Left ventricle myocardium inferior (tissue), 1 donor: ENCODE measurements around the gene CKS1B. TPM values are rescaled to one million over a fixed set of nuclear protein-coding genes. Genes with fewer than 3 reads are reported as not detected.

Experiments
- DNase-seq: peaks from one replicate; pipeline ENCODE4 v3.0.0-alpha.2; 2020
- H3K27ac ChIP-seq: fragments of 200-600 bp; replicated peaks from 2 replicates; pipeline ENCODE4 v1.8.0; 2021
- H3K27me3 ChIP-seq: fragments of 200-600 bp; 2 replicates; pipeline ENCODE4 v1.8.0; 2021; ENCODE audit warnings: low read depth
- H3K36me3 ChIP-seq: fragments of 200-600 bp; 2 replicates; pipeline ENCODE4 v1.8.0; 2021
- H3K4me1 ChIP-seq: fragments of 200-600 bp; 2 replicates; pipeline ENCODE4 v1.8.0; 2021
- H3K4me3 ChIP-seq: fragments of 200-600 bp; 2 replicates; pipeline ENCODE4 v1.8.0; 2021; ENCODE audit warnings: mild to moderate bottlenecking, moderate library complexity
- H3K9me3 ChIP-seq: fragments of 200-600 bp; replicated peaks from 2 replicates; pipeline ENCODE4 v1.8.0; 2021
- CTCF ChIP-seq: fragments of 200-600 bp; IDR thresholded peaks from 2 replicates; pipeline ENCODE4 v1.8.0; 2021; ENCODE audit warnings: antibody characterized with exemption, mild to moderate bottlenecking, borderline replicate concordance
- intact Hi-C: fragments of 100-400 bp; cut with micrococcal nuclease; formaldehyde crosslinking; loops from one replicate; pipeline ENCODE4 v1.11.0; 2022
- total RNA-seq: library from RNA; stranded (reverse); fragmentation: NEBNext Ultra II Directional; extraction: Animal tissue kit (Norgen Biotek cat#: 25700); gene quantifications from one replicate; pipeline ENCODE4 v1.2.1, GENCODE V29; 2021
- donor health status: DM: no; HTN: yes; CAD: no; lungs with severe emphysema.

CKS1B gene
- total RNA-seq, 1 donor from 2014 or later: 17.8 TPM

GRCh38 chr1:154955718-154956543 lies 18.6 kb upstream of the CKS1B start, which contains the start of gene PBXIP1:
Gene PBXIP1, minus strand, starts transcription at chr1:154956099. Its CDS starts 2,378 bp downstream, at chr1:154953721.
- peak within 1 kb of the TSS; percentile 75 for H3K4me3 ChIP-seq
- DNase-seq: peak; percentile 45
- peaks cover 69% of the 10 kb centered on the region for H3K4me1 ChIP-seq
- H3K36me3 ChIP-seq: peaks cover 22% of the 10 kb centered on the region
- peak within 1 kb of the TSS; percentile 88 for H3K27ac ChIP-seq
- no peaks in the 10 kb centered on the region for H3K9me3 ChIP-seq
- H3K27me3 ChIP-seq: no peaks in the 10 kb centered on the region
- intact Hi-C loops: no loop called here
- no peak for TF ChIP-seq CTCF

GRCh38 chr1:154956544-154956941 lies 17.9 kb upstream of the CKS1B start:
- Histone ChIP-seq H3K4me3 (peak overlapping the region; percentile 75), H3K27ac (peak overlapping the region; percentile 88), H3K4me1 (peaks cover 76% of the 10 kb centered on the region), H3K9me3 (no peaks in the 10 kb centered on the region), H3K27me3 (no peaks in the 10 kb centered on the region), H3K36me3 (peaks cover 16% of the 10 kb centered on the region)
- peak; percentile 56 for DNase-seq
- TF ChIP-seq CTCF: no peak
- intact Hi-C loops: no loop called here

GRCh38 chr1:154957091-154957657 lies 17.3 kb upstream of the CKS1B start:
- no peaks in the 10 kb centered on the region for H3K9me3 ChIP-seq
- no peak for TF ChIP-seq CTCF
- peaks cover 15% of the 10 kb centered on the region for H3K36me3 ChIP-seq
- peaks cover 77% of the 10 kb centered on the region for H3K4me1 ChIP-seq
- no peak for DNase-seq
- no peaks in the 10 kb centered on the region for H3K27me3 ChIP-seq
- intact Hi-C loops: no loop called here
- no peak overlapping the region for H3K4me3 ChIP-seq
- H3K27ac ChIP-seq: peak overlapping the region; percentile 88

- Histone ChIP-seq H3K4me1 (peaks cover 77% of the 10 kb centered on the region), H3K27me3 (no peaks in the 10 kb centered on the region), H3K27ac (no peak overlapping the region), H3K9me3 (no peaks in the 10 kb centered on the region), H3K36me3 (peaks cover 16% of the 10 kb centered on the region), H3K4me3 (no peak overlapping the region)
- DNase-seq: no peak
- no peak for TF ChIP-seq CTCF
- intact Hi-C loops: no loop called here
These were observed 16.4 kb upstream of the CKS1B start for GRCh38 chr1:154958036-154958435.

DNA sequence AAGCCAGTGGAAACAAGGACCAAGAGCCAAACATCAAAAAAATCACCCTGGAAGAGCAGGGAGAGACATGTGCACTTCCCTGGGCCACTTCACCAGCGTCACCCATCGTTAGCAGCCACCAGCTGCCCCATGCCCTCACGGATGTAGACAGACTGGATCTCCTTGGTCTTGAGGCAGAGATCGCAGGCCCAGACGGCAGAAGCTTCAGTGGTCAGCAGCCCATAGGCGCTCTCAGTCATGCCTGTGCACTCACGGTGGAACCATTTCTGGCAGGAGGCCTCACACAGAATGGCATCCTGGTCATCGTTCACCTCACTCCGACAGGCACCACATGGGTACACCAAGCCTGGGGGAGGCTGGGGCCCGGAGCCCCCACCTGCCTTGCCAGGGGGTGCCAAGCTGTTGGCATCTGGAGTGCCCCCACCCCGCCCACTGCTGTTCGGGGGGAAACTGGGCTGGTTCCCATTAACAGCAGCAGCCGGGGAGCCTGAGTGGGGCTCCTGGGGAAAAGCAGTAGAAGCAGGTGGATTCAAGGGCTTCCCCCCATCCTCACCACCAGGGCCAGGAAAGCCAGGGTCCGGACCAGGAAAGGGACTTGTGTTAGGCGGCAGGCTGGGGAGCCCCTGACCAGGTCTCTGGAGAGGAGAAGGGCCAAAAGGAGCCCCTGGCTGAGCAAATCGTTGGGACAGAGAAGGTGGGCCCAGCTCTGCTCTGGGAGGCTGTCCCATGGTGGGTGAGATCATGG lies 15.6 kb upstream of the CKS1B start:
- Histone ChIP-seq H3K36me3 (peaks cover 24% of the 10 kb centered on the region), H3K27me3 (no peaks in the 10 kb centered on the region), H3K27ac (no peak overlapping the region), H3K4me3 (no peak overlapping the region), H3K4me1 (peaks cover 76% of the 10 kb centered on the region), H3K9me3 (no peaks in the 10 kb centered on the region)
- DNase-seq: no peak
- intact Hi-C loops: no loop called here
- TF ChIP-seq CTCF: no peak
